SIG-M5 (cell line): ENCODE results near the gene APOBEC3H.

Experiments
- DNase-seq: peaks from one replicate; lab custom pipeline; 2025; lab: John Stamatoyannopoulos, UW

APOBEC3H gene

DNA sequence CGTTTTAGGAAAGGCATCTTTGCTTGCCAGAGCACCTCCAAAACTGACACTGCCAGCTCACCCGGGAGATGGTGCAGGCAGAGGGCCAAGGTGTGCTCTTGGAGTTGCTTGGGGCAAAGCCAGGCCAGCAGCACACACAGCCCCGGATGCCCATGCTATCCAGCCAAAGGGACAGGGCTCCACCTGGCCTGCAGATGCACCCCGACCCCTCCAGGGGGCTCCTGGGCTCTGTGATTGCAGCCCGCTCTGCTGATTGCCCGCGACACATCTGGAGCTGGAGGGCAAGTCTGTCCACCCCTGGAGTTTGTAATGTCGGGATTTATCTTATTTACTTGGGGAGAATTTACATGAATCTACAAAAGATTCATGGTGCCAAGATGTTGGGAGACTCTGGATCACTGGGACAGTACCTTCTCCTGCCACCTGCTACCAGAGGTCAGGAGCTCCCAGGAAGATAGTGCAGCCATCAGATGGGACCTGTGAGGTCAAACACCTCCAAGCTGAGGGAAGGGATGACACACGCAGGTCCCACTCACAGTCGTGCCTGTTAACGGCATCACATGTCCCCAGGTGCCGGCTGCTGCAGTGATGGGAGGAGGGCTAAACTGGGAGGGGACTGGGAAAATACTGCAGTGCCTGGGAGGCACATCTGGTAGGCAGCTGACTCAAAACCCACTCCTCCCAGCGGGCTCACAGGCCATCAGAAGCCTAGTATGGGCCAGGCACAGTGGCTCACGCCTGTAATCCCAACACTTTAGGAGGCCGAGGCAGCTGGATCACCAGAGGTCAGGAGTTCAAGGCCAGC is 38.2 kb downstream of the APOBEC3H start:
- DNase-seq = no peak

DNA sequence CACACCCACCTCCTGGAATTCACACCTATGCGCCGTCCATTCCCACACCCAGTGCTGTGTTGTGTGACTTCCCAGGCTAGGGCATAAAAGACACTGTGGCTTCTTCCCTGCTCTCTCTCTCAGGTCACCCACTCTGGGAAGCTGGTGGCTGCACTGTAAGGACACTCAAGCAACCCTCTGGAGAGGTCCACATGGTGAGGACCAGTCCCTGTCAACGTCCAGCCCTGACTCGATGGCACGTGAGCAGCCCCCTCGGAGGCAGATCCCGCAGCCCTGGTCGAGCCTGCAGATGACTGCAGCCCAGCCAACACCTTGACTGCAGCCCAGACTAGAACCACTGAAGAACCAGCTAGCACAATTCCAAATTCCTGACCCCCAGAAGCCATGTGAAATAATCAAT is 39.3 kb downstream of the APOBEC3H start:
- no peak for DNase-seq

DNA sequence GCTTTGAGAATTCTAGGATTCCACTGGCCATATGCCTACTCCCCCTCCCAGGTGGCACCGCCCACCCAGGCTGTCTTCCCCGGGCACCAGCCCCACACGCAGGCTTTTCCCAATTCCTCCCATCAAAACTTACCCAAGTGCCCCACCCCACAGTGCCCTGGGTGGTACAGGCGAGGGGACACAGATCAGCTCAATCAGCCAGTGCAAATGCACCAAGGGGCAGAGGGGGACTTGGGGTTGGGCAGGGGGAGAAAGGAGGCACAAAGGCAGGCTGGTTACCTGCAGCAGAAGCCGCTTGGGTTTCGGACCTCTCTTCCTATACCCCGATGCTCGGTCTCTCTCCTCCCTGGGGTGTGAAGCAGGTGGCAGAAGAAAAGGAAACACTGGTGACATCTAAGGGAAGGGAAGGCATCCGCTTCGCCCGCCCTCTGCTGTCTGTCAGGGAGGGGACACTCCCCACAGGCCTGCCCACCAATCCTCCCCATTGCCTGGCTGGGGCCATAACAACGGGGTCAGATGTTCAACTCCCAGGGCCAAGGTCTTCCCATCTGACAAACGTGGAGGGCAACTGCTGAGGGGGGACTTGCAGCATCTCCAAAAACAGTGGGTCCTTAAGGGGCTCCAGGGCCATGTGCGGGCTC is 41.4 kb downstream of the APOBEC3H start:
- no peak for DNase-seq

DNA sequence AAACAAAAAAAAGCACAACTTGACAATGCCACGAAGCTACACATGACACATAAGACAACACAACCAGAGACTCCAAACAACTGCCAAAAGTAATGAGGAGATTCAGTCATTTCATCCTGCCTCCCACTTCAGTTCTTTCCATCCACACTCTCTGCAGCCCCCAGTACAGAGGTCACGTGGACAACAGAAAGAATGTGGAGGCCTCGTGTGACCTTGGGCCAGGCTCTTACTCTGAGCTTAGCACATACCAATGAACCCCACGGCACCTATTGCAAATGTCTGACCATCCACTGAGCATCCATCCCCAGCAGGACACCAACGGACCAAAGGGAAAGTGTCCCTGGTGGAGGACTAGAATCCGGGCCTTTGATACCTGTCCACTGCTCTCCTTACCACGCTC is 42.9 kb downstream of the APOBEC3H start:
- DNase-seq = no peak

DNA sequence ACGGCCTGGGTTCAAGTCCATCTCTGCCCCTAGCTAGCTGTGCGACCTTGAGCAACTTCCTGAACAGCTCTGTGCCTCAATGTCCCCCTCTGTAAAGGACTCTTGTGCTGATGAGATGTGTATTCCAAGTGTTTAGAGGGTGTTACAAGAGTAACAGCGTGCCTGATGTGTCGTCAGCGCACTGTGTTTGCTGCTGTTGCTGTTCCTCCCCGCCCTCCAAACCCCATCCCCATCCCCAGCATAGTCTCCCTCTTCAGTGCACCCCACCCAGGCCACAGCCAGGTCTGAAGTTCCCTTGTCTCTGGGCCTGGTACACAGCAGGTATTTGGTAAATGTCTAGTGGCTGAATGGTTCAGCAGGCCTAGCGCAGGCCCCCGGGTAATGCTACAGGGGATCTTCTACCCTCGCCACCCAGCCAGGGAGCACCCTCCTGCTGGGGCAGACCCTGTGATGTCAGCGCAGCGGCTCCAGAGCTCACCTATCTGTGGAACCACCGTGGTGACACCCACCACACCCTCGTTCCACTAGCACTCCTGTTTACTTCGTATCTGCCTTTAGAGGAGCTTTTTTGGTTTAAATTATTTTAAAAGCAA is 45.1 kb downstream of the APOBEC3H start:
- DNase-seq = no peak

DNA sequence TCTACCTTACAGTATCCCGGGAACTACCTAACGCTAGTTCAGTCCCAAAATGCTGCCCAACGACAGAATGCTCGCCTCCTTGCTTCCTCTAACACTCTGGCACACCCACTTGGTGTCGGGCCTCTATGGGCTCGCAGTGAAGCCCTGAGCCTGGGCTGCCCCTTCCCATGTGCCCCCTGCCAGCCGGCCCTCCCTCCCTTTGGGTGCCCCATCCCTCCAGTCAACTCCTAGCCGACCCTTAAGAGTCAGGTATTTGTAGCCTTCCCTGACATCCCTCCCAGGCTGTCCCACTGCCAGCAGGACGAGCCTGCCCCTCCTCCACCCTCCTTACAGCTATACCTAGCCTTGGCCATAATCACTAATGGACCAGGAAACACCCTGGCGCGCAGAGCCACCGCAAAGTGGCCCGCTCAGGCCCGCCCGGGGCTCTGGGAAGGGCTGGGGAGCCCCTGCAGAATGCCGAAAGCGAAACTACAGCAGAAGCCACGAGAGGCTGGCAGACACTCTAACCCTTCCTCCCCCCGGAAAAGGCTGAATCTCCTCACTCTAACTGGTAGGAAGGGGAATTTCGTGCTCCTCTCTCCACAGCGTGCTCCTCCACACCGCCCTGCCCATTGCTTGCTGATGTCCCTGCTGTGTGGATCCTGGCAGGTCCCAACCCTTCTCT is 47.2 kb downstream of the APOBEC3H start:
- no peak for DNase-seq

DNA sequence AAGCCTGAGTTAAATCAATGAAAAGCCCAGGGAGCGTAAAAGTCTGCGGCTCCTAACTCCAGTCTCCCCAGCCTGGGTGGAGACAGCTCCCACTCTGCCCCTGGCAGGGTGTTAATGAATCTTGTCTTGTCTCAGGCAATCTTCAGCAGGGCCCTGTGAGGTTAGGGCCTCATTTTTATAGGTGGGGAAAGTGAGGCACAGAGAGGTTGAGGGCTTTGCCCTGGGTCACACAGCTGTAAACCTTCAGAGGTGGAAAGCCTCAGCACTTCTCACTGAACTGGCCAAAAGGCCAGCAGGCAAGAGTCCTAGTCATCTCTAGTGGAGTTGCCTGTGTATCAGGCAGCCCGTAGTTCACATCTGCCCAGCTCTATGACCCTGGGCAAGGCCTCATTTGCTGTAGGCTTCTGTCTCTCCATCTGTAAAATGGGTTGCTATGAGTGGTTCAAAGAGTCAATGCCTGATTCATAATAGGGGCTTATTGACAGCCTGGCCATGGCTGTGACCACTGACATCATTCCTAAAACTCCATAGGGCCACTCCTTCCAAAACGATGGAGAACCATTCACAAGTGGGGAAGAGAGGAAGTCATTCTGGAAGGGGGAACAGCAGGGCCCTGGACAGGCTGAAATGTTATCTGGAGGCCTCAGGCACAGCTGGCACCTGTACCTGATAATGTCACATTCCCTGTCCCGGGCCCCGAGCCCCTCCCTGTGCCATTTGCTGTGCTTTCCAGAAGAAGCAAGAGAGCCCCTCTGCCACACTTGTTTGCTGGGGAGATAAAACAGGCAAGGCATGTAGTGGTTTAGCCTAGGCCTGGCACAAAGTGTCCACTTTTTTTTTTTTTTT is 49.4 kb downstream of the APOBEC3H start:
- DNase-seq = no peak

DNA sequence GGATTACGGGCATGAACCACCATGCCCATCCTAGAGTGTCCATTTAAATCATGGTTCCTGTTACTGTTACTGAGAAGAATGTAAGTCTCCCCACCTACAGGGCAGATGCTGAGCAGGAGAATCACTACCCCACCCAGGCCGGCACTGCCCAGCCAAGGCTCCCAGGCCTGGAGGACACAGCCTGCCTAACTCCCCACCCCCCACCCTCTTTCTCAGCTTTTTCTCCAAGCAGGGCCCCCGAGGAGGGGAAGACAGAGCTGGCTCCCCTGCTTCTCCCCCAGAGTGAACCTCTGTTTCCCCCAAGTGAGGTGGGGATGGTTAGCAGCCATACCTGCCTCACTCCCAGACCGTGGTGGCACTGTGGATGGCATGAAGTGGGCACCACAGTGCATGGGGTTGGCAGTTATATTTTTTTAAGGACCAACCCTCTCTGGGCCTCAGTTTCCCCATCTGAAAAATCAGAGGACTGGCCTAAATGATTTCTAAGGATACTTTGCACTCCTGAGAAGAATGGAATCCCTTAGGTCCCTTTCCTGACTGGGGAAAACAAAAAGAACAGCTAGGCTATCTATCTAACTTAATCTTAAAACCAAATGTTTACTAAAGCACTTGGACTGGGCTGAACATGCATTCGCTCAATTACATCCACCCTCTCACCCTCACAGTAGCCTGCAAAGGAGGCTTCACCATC is 50.4 kb downstream of the APOBEC3H start:
- DNase-seq = no peak

DNA sequence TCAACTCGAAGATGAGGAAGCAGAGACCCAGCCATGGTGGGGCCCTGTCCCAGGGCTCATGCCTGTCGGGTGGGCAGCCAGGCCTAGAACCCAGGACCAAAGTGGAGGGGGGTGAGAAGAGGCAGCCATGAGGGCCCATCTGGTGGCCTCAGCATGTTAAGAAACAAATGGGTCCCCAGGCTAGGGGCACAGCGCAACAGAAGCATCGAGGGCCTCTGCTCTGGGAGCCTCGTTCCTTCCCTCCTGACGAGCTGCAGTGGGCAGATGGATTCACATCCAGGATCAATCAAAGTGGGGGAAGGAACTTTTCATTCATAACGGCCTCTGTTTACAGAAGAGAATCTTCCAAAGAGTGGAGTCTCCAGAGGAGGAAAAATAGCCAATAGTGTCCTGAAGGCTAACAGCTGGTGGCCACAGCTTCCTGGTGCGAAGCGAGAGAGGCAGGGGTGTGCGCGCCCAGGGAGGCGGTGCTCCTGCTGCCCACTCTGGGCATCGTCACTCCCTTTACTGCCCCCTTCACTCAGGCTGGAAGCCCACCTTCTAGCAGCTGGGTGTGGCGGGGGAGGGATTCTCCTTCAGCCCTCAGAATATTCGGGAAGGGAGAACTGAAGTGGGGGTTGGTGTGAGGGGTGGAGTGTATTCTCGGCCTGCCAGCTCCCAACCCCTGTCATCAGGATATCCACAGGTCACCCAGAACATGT is 51.1 kb downstream of the APOBEC3H start:
- no peak for DNase-seq

DNA sequence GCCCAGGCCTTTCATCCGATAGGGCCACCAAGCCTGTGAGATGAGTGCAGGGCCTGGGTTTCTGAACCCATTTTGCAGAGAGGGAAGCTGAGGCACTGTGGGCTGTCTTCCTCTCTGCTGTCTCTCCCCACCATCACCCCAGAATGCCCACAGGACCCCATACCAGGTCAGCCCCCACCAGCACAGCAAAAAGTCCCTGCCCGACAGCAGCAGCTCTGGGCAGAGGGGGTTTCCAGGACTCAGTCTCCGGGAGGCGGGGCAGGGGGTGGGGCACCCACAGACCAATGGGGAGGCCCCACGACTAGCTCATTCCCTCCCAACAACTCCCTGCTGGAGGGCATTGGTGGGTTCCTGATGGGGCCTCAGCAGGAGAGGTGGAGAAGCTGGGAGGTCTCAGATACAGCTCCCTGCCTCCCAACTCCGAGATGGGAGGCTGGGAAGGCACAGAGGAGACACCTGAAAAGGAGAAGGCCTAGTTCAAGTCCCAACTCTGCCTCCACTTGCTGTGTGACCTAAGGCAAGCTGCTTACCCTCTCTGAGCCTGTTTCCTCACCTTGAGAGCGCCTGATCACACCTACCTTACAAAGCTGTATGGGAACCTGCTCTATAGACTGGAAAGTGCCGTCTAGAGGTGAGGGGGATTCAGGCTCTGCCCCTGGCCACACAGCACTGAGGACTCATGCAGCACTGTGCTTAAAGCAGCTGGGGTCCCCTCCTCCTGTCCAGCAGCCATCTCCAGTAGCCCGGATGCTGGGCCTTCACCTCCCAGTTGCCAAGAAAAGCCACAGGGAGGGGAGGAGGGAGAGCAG is 51.9 kb downstream of the APOBEC3H start:
- no peak for DNase-seq

DNA sequence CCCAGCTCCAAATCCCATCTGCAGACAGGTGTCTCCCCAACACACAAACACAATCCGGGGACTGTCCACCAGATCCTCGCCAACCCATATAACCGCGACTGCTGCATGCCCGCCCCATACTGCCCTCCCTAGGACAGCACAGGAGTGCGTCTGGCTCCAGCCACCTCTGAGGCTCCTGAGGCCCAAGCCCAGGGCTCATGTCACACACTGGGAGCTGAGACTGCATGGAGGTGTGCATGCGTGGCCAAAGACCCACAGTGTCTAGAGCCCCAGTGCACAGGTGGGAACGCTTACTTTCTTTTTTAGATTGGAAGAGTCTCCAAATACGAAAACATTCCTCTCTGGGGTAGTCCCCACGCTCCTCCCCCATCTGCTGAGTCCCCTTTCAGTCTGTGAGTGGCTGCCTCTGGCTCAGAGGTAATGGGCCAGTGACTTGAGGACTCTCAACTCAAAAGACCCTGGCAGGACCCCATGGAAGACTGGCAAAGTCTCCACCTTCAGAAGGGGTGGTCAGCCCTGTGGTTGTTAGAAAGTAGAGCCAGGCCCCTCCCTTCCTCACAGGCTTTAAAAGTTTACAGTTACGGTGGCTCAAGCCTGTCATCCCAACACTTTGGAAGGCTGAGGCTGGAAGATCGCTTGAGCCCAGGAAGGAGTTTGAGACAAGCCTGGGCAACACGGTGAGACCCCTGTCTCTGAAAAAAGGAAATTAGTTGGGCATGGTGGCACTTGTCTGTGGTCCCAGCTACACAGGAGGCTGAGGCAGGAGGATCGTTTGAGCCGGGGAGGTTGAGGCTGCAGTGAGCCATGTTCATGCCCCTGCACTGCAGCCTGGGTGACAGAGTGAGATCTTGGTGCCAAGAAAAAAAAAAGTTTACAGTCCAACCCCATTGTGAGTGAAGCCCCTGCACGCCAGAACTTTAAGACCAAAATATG is 53.1 kb downstream of the APOBEC3H start:
- DNase-seq = no peak

DNA sequence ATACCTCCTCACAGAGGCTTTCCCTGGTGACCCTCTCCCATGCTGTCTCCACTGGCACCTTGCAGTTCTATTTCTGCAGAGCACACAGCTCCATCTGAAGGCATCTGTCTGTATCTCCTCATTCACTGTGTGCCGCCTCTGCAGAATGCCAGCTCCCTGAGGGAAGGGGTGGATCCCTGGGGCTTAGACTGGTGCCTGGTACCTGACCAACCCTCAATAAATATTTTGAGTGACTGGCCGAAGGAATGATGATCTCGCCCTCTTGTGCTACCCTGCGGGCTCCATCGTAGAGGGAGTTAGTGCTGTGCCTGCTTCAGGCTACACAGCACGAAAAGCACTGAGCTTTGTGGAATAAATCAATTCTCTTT is 53.8 kb downstream of the APOBEC3H start:
- no peak for DNase-seq

DNA sequence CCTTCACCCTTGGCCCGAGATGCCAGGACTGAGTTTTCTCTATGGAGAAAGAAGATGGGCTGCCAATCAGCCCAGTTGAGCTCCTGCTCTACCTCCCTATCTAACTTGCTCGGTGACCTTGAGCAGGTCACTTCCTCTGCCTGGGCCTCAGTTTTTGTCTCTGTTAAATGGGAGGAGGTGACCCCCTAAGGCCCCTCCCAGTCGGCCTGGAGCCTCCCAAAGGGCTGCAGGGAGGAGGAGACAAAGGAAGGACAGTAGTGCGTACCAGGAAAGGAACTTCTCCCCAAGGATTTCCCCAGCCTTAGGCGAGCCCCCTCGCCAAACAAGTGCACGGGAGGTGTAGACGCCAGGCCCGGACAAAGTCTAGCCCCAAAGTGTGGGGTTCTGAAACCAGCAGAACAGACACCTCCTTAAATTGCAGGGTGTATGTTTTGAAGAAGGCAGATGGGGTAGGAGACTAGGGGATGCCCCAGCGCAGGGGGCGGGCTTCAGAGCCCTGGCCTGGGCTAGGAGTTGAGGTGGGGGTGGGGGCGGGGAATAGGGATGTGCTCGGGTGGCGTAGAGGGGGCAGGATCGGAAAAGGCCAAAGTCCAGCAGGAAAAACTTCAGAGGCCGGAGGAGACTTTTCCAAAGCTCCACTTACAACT is 54.4 kb downstream of the APOBEC3H start:
- DNase-seq = no peak

DNA sequence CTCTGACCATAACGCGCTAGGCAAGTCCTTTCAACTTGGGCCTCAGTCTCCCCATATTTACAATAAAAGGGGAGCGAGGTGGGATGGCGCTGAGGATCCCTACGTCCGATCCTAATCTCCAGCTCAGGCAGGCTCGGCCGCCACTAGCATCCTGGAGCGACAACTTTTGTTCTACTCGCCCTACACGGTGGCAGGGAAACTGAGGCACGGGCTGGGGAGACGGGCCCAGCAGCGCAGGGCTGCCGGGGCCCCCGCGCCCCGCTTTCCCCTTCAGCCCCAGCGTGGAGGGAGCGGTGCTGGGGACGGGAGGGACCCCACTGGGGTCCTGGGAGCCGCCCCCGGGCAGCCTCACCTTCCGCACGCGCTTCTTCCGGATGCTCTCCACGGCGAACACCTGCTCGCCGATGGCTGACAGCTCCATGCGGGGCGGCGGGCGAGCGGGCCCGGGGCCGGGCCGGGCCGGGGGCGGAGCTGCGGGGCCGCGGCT is 55.0 kb downstream of the APOBEC3H start:
- no peak for DNase-seq

DNA sequence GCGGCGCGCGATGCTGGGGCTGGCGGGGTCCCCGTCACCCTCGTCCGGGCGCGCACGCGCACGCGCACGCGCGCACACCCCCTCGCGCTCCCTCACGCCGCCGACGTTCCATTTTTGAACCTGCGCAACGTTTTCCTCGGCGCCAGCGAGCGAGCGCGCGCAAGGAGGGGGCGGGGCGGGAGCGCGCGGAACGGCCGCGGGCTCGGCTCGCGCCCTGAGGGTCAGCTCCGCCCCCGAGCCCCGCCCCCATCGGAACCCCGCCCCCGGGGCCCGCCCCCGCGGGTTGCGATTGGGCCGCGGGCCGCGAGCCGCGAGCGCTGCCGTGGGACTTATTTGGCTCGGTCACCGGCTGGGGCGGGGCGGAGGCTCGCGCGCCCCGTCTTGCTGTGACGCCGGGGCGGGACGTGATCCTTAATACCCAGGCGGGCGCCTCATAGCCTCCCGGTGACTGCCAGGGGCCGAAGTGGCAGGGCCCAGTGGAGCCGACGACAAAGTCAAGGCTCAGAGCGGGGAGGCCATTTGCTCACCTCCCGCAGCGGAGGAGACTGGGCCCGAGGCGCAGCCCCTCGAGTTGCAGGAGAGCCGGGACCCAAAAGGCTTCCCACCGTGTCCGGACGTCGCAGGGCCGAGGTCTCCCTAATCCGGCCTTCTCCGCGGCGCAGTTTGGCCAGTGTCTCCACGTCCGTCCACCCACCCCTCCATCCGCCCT is 55.6 kb downstream of the APOBEC3H start, which contains the start of gene CBX7:
Gene CBX7 (minus strand): TSS at position 170 of the 709 bp plus-strand sequence. CDS start 236 bp downstream, outside the sequence.
- DNase-seq = no peak

DNA sequence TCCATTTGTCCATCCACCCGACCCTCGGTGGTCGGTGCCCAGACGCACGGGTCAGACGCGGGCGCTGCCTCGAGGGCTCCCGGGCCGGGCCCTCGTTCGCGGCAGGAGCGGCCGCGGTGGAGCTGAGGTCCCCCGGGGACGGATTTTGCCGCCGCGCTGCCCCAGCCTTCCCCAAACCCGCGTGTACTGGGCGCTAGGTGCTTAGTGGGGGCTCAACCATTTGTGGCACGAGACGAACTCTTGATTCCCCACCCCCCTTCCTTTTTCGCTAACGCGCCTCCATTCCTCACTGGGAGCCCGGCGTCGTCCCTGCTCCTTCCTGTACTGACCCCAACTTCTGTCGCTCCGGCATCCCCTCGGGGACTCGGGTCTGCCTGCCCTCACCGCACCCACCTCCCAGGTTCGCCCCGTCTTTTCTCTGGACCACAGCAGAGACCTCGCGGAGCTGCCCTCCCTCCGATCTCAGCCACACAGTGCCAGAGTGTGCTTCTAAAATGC is 56.2 kb downstream of the APOBEC3H start:
- no peak for DNase-seq
